Activated T-cell treated with anti-CD3 and anti-CD28 coated beads for 24 hours (primary cell): Measurements from ENCODE around the gene PAM16.
A peak's percentile ranks its signal among the peaks of the same experiment; 100 is the strongest.
"Not testable (repeated sequence)": the region's sequence is repeated elsewhere in the genome, so short reads cannot be mapped to it uniquely, and the experiment has no call there.

Experiments
- DNase-seq: peaks from one replicate; pipeline ENCODE4 v3.0.0-alpha.2; 2020; ENCODE audit warnings: low read depth

PAM16 gene

GRCh38 chr16:4350787-4351659 is at the start of gene PAM16:
Gene PAM16 (minus strand): TSS chr16:4351321. CDS start chr16:4351234, 87 bp downstream.
- DNase-seq = peak; percentile 98

GRCh38 chr16:4399001-4399730 is 48.0 kb upstream of the PAM16 start:
- DNase-seq = no peak

GRCh38 chr16:4395055-4395726 is 44.1 kb upstream of the PAM16 start:
- no peak for DNase-seq

- not testable (repeated sequence) for DNase-seq
These were observed 42.7 kb upstream of the PAM16 start for GRCh38 chr16:4393850-4394249.

GRCh38 chr16:4393240-4393600 is 42.1 kb upstream of the PAM16 start:
- no peak for DNase-seq

GRCh38 chr16:4392382-4393239 is 41.5 kb upstream of the PAM16 start:
- no peak for DNase-seq

GRCh38 chr16:4391631-4392381 is 40.7 kb upstream of the PAM16 start:
- no peak for DNase-seq

- no peak for DNase-seq
These were observed 39.4 kb upstream of the PAM16 start for GRCh38 chr16:4390266-4391260.

GRCh38 chr16:4389051-4389955 is 38.2 kb upstream of the PAM16 start:
- DNase-seq = no peak

- no peak for DNase-seq
These were observed 37.3 kb upstream of the PAM16 start for GRCh38 chr16:4388271-4389021.

GRCh38 chr16:4387781-4388180 is 36.7 kb upstream of the PAM16 start:
- DNase-seq = no peak

GRCh38 chr16:4386951-4387565 is 35.9 kb upstream of the PAM16 start:
- DNase-seq = no peak

- no peak for DNase-seq
These were observed 35.3 kb upstream of the PAM16 start for GRCh38 chr16:4386451-4386805.

GRCh38 chr16:4385789-4386450 is 34.8 kb upstream of the PAM16 start:
- no peak for DNase-seq

- no peak for DNase-seq
These were observed 34.1 kb upstream of the PAM16 start for GRCh38 chr16:4385066-4385788.

- DNase-seq = no peak
These were observed 33.4 kb upstream of the PAM16 start for GRCh38 chr16:4384509-4384942.
